ENCODE measurements around the gene RBP3. TPM values are rescaled to one million over a fixed set of nuclear protein-coding genes. Genes with fewer than 3 reads are reported as not detected.

Gene RBP3
- total and polyA plus RNA-seq, 2 experiments from 2014 or later, result 0.53 to 1.3 TPM

- Histone ChIP-seq H3K4me2 (no peak overlapping the region), H3K4me3 (no peak overlapping the region), H3K4me1 (ENCODE audit: insufficient read depth) (peaks cover 6% of the 10 kb centered on the region), H3K27ac (no peak overlapping the region), H3K36me3 (replicated peaks; ENCODE audit: insufficient read depth, low read depth) (no peaks in the 10 kb centered on the region), H3K79me2 (no peaks in the 10 kb centered on the region), H3K9me2 (replicated peaks; ENCODE audit: insufficient read depth) (no peaks in the 10 kb centered on the region), H4K20me1 (ENCODE audit: insufficient read depth, poor library complexity, severe bottlenecking) (no peaks in the 10 kb centered on the region), H3K9me3 (ENCODE audit: low read depth) (no peaks in the 10 kb centered on the region), H3K27me3 (no peaks in the 10 kb centered on the region), H2AFZ (no peak overlapping the region)
- no peak for DNase-seq (ENCODE audit: low spot score)
- 96% methylated on average over 39 of the region's 39 CpGs for WGBS (ENCODE audit: low lambda C conversion rate, missing lambda C conversion rate)
- TF ChIP-seq CTCF (IDR thresholded peaks at IDR 0.05; ENCODE audit: poor library complexity), result no peak
- TF ChIP-seq EZH2 (IDR thresholded peaks at IDR 0.05; ENCODE audit: borderline replicate concordance), result no peak
- TF ChIP-seq EZH2phosphoT487 (IDR thresholded peaks at IDR 0.05; ENCODE audit: low read depth, severe bottlenecking, unreplicated experiment), result no peak
Observed at GRCh38 chr10:47350671-47351640, 2.8 kb downstream of the RBP3 start.

GRCh38 chr10:47351899-47352815 is 4.0 kb downstream of the RBP3 start:
- Histone ChIP-seq H3K9me3 (ENCODE audit: low read depth) (no peaks in the 10 kb centered on the region), H3K27ac (no peak overlapping the region), H3K79me2 (no peaks in the 10 kb centered on the region), H3K4me3 (no peak overlapping the region), H4K20me1 (ENCODE audit: insufficient read depth, poor library complexity, severe bottlenecking) (no peaks in the 10 kb centered on the region), H3K36me3 (replicated peaks; ENCODE audit: insufficient read depth, low read depth) (no peaks in the 10 kb centered on the region), H3K4me1 (ENCODE audit: insufficient read depth) (no peaks in the 10 kb centered on the region), H3K9me2 (replicated peaks; ENCODE audit: insufficient read depth) (no peaks in the 10 kb centered on the region), H2AFZ (no peak overlapping the region), H3K4me2 (no peak overlapping the region), H3K27me3 (no peaks in the 10 kb centered on the region)
- DNase-seq (ENCODE audit: low spot score), result no peak
- TF ChIP-seq EZH2 (IDR thresholded peaks at IDR 0.05; ENCODE audit: borderline replicate concordance) (no peak), EZH2phosphoT487 (IDR thresholded peaks at IDR 0.05; ENCODE audit: low read depth, severe bottlenecking, unreplicated experiment) (no peak), CTCF (IDR thresholded peaks at IDR 0.05; ENCODE audit: poor library complexity) (no peak)
- 83% methylated on average over 14 of the region's 14 CpGs for WGBS (ENCODE audit: low lambda C conversion rate, missing lambda C conversion rate)

GRCh38 chr10:47353351-47353750 is 5.2 kb downstream of the RBP3 start:
- WGBS (ENCODE audit: low lambda C conversion rate, missing lambda C conversion rate), result 97% methylated on average over 6 of the region's 6 CpGs
- no peak overlapping the region for H2AFZ ChIP-seq
- no peaks in the 10 kb centered on the region for H3K4me1 ChIP-seq (ENCODE audit: insufficient read depth)
- H3K27me3 ChIP-seq, result no peaks in the 10 kb centered on the region
- DNase-seq (ENCODE audit: low spot score), result no peak
- no peaks in the 10 kb centered on the region for H3K36me3 ChIP-seq (replicated peaks; ENCODE audit: insufficient read depth, low read depth)
- no peaks in the 10 kb centered on the region for H3K9me2 ChIP-seq (replicated peaks; ENCODE audit: insufficient read depth)
- H3K79me2 ChIP-seq, result no peaks in the 10 kb centered on the region
- TF ChIP-seq CTCF (IDR thresholded peaks at IDR 0.05; ENCODE audit: poor library complexity) (no peak), EZH2 (IDR thresholded peaks at IDR 0.05; ENCODE audit: borderline replicate concordance) (no peak), EZH2phosphoT487 (IDR thresholded peaks at IDR 0.05; ENCODE audit: low read depth, severe bottlenecking, unreplicated experiment) (no peak)
- H3K4me2 ChIP-seq, result no peak overlapping the region
- H3K9me3 ChIP-seq (ENCODE audit: low read depth), result no peaks in the 10 kb centered on the region
- no peak overlapping the region for H3K4me3 ChIP-seq
- no peaks in the 10 kb centered on the region for H4K20me1 ChIP-seq (ENCODE audit: insufficient read depth, poor library complexity, severe bottlenecking)
- H3K27ac ChIP-seq, result no peak overlapping the region

All from hepatocyte (in vitro differentiated cells).